OCI-LY7 (cell line): ENCODE data around the gene NAA20. TPM values are rescaled to one million over a fixed set of nuclear protein-coding genes. Genes with fewer than 3 reads are reported as not detected.

ENCODE experiments used
- BruUV-seq: library from RNA; stranded (reverse); fragments of 400-500 nt; replicated peaks from 2 replicates; lab custom pipeline; 2021; lab: Mats Ljungman, UMichigan
- CTCF ChIA-PET: fragments of 300-600 bp; sonication (Branson Sonifier 250); formaldehyde crosslinking; loops from one replicate; lab custom pipeline; 2022; ENCODE audit warnings: antibody characterized with exemption; ENCODE audit not compliant: unreplicated experiment; lab: Charles Lee
- POLR2A ChIA-PET: fragments of 300-600 bp; sonication (Branson Sonifier 250); formaldehyde crosslinking; loops from one replicate; lab custom pipeline; 2022; ENCODE audit warnings: antibody characterized with exemption; lab: Charles Lee
- DNase-seq: peaks from one replicate; pipeline ENCODE4 v3.0.0-alpha.2; 2015; ENCODE audit warnings: low spot score
- H2AFZ ChIP-seq: fragments of 200-600 bp; sonication (generic), shearing (Covaris generic); 2 replicates; pipeline ENCODE4 v1.6.1; 2014; ENCODE audit warnings: mild to moderate bottlenecking, antibody characterized with exemption, low read length, moderate library complexity
- H3K27ac ChIP-seq: fragments of 200-600 bp; sonication (generic); 2 replicates; pipeline ENCODE4 v1.5.1; 2014; ENCODE audit warnings: mixed run types, low read depth, mild to moderate bottlenecking, moderate library complexity, low read length, inconsistent platforms; ENCODE audit not compliant: poor library complexity, severe bottlenecking
- H3K36me3 ChIP-seq: fragments of 200-600 bp; sonication (generic); 2 replicates; pipeline ENCODE4 v1.6.1; 2014; ENCODE audit warnings: mild to moderate bottlenecking, antibody characterized with exemption, low read length, moderate library complexity, mixed read lengths; ENCODE audit not compliant: insufficient read depth
- H3K4me1 ChIP-seq: fragments of 200-600 bp; sonication (generic); 2 replicates; pipeline ENCODE4 v1.5.1; 2014; ENCODE audit warnings: mild to moderate bottlenecking, low read length; ENCODE audit not compliant: insufficient read depth, poor library complexity, severe bottlenecking
- H3K4me2 ChIP-seq: fragments of 200-600 bp; sonication (generic); 2 replicates; pipeline ENCODE4 v1.6.1; 2014; ENCODE audit warnings: mild to moderate bottlenecking, low read length
- H3K4me3 ChIP-seq: fragments of 200-600 bp; sonication (generic); 2 replicates; pipeline ENCODE4 v1.5.1; 2014; ENCODE audit warnings: mild to moderate bottlenecking, low read depth, low read length; ENCODE audit not compliant: poor library complexity, severe bottlenecking
- H3K79me2 ChIP-seq: fragments of 200-600 bp; sonication (generic); 2 replicates; pipeline ENCODE4 v1.6.1; 2016; ENCODE audit warnings: low read depth, mild to moderate bottlenecking, low read length, moderate library complexity, mixed read lengths; ENCODE audit not compliant: insufficient read depth
- H3K9me2 ChIP-seq: fragments of 200-600 bp; sonication (generic); 2 replicates; pipeline ENCODE4 v1.6.1; 2016; ENCODE audit warnings: mild to moderate bottlenecking, low read length, mixed read lengths; ENCODE audit not compliant: insufficient read depth
- H3K9me3 ChIP-seq: fragments of 200-600 bp; sonication (generic); 2 replicates; pipeline ENCODE4 v1.6.1; 2014; ENCODE audit warnings: mild to moderate bottlenecking, mixed run types, low read length, mixed read lengths
- H4K20me1 ChIP-seq: fragments of 200-600 bp; sonication (generic); 2 replicates; pipeline ENCODE4 v1.6.1; 2014; ENCODE audit warnings: mild to moderate bottlenecking, antibody characterized with exemption, low read length, moderate library complexity, mixed read lengths; ENCODE audit not compliant: insufficient read depth
- CTCF ChIP-seq: fragments of 200-600 bp; sonication (generic); conservative IDR thresholded peaks from 2 replicates; pipeline ENCODE4 v1.5.1; 2014; ENCODE audit warnings: mild to moderate bottlenecking, antibody characterized with exemption, low read length, moderate library complexity, mixed read lengths
- EZH2phosphoT487 ChIP-seq: fragments of 200-600 bp; sonication (generic); IDR thresholded peaks from 2 replicates; pipeline ENCODE4 v1.6.1; 2018; ENCODE audit warnings: low read depth, borderline replicate concordance, mild to moderate bottlenecking, mixed run types, antibody characterized with exemption, low read length, moderate library complexity, mixed read lengths
- intact Hi-C: fragments of 100-400 bp; cut with micrococcal nuclease; formaldehyde crosslinking; loops from one replicate; pipeline ENCODE4 v1.10.0; 2022; ENCODE audit not compliant: unreplicated experiment
- total RNA-seq, 2 experiments: library from RNA; depleted of rRNA in 1 of 2; stranded (reverse); fragments of >200 nt in 1 of 2; shearing (Covaris generic) in 1 of 2; gene quantifications; 2 replicates each; pipeline ENCODE4 v1.2.3, GENCODE V29; 2014 to 2022

The NAA20 gene
- total RNA-seq, 2 experiments from 2014 or later = 37.5 to 62.4 TPM

GRCh38 chr20:20027284-20027683 lies 10.1 kb downstream of the NAA20 start:
- CTCF ChIA-PET = no interaction called here
- TF ChIP-seq EZH2phosphoT487 (no peak), CTCF (no peak)
- Histone ChIP-seq H3K79me2 (peaks cover 48% of the 10 kb centered on the region), H3K4me2 (no peak overlapping the region), H3K9me2 (no peaks in the 10 kb centered on the region), H3K9me3 (no peaks in the 10 kb centered on the region), H3K36me3 (peaks cover 92% of the 10 kb centered on the region), H2AFZ (no peak overlapping the region), H3K27ac (no peak overlapping the region), H4K20me1 (peaks cover 20% of the 10 kb centered on the region), H3K4me1 (no peaks in the 10 kb centered on the region), H3K4me3 (no peak overlapping the region)
- BruUV-seq = no TSS peak
- no peak for DNase-seq
- POLR2A ChIA-PET = interaction anchor here (0.7 to 2.9 kb wide), 4 partner anchors 9 to 77 kb away, joined by 3 to 20 read pairs (median 3); partner anchors contain the start of genes CFAP61 and CRNKL1
- intact Hi-C loops = no loop called here

GRCh38 chr20:20031790-20032189 lies 14.6 kb downstream of the NAA20 start:
- H2AFZ ChIP-seq = no peak overlapping the region
- H3K27ac ChIP-seq = no peak overlapping the region
- POLR2A ChIA-PET = no interaction called here
- H3K9me3 ChIP-seq = no peaks in the 10 kb centered on the region
- CTCF ChIA-PET = no interaction called here
- no peaks in the 10 kb centered on the region for H3K4me1 ChIP-seq
- no peak for DNase-seq
- no TSS peak for BruUV-seq
- no peak overlapping the region for H3K4me2 ChIP-seq
- intact Hi-C loops = no loop called here
- H3K36me3 ChIP-seq = peaks cover 95% of the 10 kb centered on the region
- TF ChIP-seq EZH2phosphoT487 (no peak), CTCF (no peak)
- peaks cover 12% of the 10 kb centered on the region; the same call in 1 of the 2 replicates for H3K79me2 ChIP-seq
- H3K9me2 ChIP-seq = no peaks in the 10 kb centered on the region
- H4K20me1 ChIP-seq = no peaks in the 10 kb centered on the region
- H3K4me3 ChIP-seq = no peak overlapping the region

GRCh38 chr20:20034486-20034885 lies 17.3 kb downstream of the NAA20 start:
- Histone ChIP-seq H2AFZ (no peak overlapping the region), H3K9me3 (no peaks in the 10 kb centered on the region), H3K4me2 (no peak overlapping the region), H3K79me2 (no peaks in the 10 kb centered on the region; the same call in 1 of the 2 replicates), H3K36me3 (peaks cover 97% of the 10 kb centered on the region), H3K9me2 (no peaks in the 10 kb centered on the region), H3K27ac (no peak overlapping the region), H3K4me1 (no peaks in the 10 kb centered on the region), H3K4me3 (no peak overlapping the region), H4K20me1 (no peaks in the 10 kb centered on the region)
- ChIA-PET CTCF (no interaction called here), POLR2A (interaction anchor here (0.7 to 1.8 kb wide), 2 partner anchors 17 to 231 kb away, joined by 4 to 7 read pairs; partner anchors contain the start of gene CRNKL1)
- no TSS peak for BruUV-seq
- DNase-seq = no peak
- intact Hi-C loops = no loop called here
- TF ChIP-seq CTCF (no peak), EZH2phosphoT487 (no peak)
